Pulmonary artery endothelial cell (primary cell): Measurements from ENCODE around the gene PTPRU. TPM values are rescaled to one million over a fixed set of nuclear protein-coding genes. Genes with fewer than 3 reads are reported as not detected.

Source experiments
- DNase-seq: peaks from one replicate; pipeline ENCODE4 v3.0.0-alpha.2; 2011; ENCODE audit warnings: low read depth, low spot score
- total RNA-seq: library from RNA; depleted of rRNA; stranded (reverse); fragments of >200 nt; gene quantifications from 2 replicates; pipeline ENCODE4 v1.2.3, GENCODE V29; 2014

The PTPRU gene
- total RNA-seq, 1 donor from 2014 or later: 2.8 TPM

- no peak for DNase-seq
These were observed 95.4 kb downstream of the PTPRU start for GRCh38 chr1:29331729-29332128.

DNA sequence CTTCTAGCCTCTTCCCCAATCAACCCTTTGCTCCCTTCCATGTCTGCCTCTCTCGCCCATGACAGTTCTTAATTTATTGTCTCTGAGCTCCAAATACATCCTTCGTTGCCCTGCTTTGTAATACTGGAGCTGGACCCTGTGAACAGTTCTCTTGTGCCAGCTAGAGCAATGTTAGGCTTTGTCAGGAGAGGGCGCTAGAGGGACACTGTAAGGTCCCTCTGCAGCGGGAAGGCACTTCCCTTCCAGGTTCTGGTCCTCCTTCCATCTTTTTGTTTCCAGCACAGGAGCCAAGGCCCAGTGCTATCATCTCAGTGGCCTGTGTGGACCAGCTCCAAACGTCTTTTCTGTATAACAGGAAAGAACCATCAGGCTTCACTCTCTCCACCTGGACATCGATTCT is 95.9 kb downstream of the PTPRU start:
- DNase-seq: no peak

DNA sequence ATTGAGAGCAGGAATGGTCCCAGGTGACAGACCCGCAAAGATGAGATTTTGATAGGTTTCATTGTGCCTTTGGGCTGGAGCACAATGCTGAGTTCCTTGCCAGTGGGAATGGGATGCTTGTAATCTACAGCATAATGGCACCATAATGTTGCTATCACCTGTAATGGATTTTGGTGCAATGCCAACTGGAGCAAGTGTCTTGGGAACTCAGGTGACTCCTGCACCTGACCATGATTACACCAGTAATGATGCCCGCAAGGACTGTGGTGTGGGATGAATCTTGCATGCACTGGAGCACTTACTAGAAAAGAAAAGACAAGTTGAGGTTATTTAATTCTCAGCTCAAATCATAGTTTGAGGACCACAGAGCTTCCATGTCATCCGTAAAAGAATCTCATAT is 96.7 kb downstream of the PTPRU start:
- no peak for DNase-seq

GRCh38 chr1:29335573-29335972 is 99.3 kb downstream of the PTPRU start:
- no peak for DNase-seq

DNA sequence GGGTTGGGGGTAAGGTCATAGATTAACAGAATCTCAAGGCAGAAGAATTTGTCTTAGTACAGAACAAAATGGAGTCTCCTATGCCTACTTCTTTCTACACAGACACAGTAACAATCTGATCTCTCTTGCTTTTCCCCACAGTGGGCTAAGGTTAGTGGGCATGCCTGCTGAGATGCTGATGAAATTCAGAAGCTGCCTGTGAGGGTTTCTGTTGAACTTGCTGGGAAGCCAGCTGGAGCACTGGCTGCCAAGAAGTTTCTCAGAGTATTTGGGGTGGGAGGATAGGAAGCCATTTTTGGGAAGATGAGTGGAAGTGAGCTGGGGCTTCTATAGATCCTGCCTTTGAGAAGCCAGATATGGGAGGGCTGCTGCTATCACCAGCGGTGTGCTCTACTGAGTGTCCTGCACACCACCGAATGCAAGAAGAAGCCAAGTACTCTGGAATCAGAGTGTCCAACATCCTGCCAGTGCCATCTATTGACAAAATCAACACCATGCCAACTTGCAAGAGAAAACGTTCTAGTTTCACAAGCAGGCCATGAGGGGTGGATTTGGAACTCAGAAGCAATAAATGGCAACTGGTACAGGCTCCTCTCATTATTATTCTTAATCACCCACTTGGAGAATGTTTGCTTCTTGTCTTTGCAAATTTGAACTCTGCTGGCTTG is 102.7 kb downstream of the PTPRU start:
- no peak for DNase-seq

DNA sequence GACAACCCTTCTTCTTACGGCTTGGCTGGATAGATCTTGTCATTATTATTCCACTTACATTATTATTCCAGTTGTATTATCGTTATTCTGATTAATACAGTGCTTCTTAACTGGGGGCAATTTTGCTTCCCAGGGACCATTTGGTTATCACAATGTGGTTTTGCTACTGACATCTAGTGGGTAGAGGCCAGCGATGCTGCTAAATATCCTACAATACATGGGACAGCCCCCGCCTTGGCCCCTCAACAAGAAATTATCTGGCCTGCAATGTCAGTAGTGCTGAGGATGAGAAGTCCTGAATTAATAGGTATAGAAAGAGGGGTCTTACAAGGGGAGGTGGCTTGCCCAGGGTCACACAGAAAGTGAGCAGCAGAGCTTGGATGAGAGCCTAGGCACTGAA is 105.6 kb downstream of the PTPRU start:
- no peak for DNase-seq

- no peak for DNase-seq
These were observed 106.0 kb downstream of the PTPRU start for GRCh38 chr1:29342351-29342750.

DNA sequence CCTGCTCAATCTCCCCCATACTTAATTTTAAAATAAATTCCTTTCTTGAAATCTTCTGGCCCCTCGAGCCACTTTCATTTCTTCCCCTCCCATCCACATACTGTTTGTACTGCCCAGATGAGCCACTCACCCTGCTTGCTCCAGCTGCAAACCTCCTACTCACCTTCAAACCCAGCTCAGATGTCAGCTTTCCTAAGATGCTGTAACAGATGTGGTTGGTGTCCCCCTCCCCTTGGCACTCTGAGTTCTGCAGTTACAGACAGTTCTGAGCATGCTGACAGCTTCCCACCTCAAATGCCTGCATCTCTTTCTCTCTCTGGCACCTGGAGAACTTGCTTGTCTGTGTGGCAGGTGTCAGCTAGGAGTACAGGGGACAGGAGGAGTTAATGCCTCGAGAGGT is 106.7 kb downstream of the PTPRU start:
- DNase-seq: no peak

DNA sequence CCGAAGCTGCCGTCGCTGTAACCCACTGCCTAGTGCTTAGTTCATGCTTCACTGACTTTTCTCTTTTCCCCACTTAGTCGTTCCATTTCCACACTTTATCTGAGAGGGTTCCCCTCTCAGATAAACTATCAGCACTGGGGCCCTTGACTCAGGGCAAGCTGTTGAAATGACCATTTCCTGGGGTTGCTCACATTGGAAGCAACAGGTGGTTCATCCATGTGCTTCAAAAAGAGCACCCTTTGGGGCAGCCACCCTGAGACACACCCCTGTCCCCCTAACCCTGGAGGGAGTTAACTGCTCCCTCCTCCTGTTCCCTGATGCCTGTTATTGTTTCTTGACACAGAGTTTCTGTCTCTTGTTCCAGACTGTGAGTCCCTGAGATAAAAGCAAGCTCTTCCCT is 107.2 kb downstream of the PTPRU start:
- DNase-seq: no peak

GRCh38 chr1:29343908-29344307 is 107.6 kb downstream of the PTPRU start:
- DNase-seq: no peak

GRCh38 chr1:29344336-29344735 is 108.0 kb downstream of the PTPRU start:
- no peak for DNase-seq

GRCh38 chr1:29346576-29346975 is 110.3 kb downstream of the PTPRU start:
- no peak for DNase-seq

DNA sequence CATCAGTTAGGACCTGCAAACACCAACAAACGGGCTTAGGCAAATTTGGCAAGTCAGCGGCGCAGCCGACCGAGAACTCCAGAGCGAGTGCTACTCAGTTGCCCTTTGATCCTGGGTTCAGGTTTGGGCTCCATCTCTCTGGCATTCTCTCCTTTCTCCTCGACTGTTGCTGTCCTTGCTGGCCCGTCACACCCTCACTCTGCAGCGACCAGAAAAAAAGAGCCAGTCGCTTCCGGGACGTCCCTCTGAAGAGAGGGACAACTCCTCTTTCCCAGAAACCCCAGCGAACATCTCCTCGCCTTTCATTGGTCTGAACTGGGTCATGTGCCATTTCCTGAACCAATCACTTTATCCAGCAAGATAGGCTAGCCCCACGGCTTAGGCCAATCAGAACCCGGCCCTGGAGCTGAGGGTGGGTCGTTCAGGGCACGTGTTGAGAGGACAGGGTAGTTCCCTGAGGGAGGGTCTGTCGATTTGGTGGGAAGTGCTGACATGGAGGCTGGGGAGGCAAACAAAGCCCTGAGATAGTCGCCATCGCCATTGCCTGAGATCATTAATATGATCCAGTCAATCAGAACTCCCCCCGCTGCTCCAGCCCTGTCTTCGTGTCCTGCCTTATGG is 113.7 kb downstream of the PTPRU start:
- no peak for DNase-seq

DNA sequence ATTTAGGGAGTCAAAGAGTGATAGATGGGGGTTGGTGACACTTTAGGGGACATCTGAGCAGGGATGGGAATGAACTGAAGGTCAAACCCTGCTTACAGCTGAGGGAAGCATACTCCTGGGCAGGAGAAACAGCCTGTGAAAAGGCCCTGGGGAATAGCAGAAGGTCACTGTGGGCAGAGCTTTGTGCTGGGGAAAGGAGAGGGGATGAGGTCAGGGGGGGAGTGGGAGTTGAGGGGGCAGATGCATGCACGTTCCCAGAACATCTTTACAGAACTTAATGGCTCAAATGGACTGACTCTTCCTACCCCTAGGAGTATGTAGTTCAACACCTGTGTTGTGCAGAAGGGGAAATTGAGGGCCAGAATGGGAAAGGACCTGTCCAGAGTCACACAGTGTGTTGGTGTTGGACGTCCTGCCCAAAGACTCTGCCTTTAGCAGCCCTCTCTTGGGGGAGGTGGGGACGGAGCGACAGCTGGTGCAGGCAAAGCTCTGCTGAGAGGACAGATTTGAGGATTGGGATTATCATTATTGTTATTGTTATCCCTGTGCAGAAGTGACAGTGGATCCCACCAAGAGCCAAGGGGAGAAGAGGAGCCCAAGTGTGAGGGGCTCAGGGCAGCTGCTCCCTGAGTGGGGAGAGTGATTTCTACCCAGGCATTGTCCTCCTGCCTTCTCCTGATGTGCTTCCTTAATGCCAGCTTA is 116.5 kb downstream of the PTPRU start:
- no peak for DNase-seq

GRCh38 chr1:29354511-29355098 is 118.3 kb downstream of the PTPRU start:
- DNase-seq: no peak

DNA sequence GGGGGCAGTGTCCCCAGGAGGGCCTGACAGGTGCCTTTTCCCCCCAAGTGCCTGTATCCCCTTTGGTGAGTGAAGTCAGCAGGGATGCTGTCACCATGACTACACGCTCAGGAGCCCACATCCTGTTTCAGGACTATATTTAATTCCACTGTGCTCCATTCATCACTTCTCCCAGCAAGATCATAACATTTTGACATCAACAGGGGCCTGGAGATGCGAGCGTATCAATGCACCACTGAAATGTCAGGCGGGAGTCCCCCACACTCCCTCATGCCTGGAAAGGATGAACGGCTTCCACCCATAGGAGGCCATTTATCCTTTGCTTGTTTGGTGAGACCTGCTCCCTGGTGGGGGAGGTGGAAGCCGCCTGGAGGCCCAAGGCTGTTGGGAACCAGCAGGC is 119.1 kb downstream of the PTPRU start:
- DNase-seq: no peak

DNA sequence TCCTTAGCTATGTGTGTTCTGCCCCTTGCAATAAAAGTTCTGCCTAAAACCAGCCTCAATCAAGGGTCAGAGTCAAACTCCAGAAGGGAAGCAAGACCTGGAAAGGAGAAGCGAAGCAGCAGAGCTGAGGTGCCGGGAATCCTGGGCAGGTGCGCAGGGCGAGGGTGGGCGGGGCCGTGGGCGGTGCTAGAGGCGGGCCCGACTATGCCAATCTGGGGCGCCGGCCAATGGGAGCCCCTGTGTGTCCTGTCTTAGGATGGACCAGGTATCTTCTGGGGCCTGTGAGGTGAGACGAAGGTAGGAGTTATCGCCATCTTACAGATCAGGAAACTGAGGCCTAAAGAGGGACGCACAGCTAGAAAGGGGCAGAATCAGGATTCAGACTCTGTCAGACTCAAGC is 120.3 kb downstream of the PTPRU start:
- no peak for DNase-seq

DNA sequence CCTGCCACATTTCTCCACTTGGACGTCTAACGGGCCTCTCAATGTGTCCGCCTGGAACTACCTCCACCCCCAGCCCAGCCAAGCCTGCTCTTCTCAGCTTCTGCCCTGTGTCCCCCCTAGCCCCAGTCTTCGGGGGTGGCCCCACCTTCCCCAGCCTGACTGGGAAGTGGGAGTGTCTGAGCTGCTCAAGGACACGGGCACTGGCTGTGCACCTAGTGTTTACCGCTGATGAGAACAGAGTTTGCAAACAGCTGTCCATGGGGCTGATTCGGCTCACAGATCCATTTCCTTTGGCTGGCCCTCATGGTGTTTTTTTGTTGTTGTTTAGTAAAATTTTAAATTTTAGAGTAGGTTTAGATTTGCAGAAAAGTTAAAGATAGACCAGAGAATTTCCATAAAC is 121.1 kb downstream of the PTPRU start:
- no peak for DNase-seq

GRCh38 chr1:29358183-29358582 is 121.9 kb downstream of the PTPRU start:
- no peak for DNase-seq

- no peak for DNase-seq
These were observed 124.4 kb downstream of the PTPRU start for GRCh38 chr1:29360768-29361167.

- DNase-seq: no peak
These were observed 125.4 kb downstream of the PTPRU start for GRCh38 chr1:29361686-29362085.

DNA sequence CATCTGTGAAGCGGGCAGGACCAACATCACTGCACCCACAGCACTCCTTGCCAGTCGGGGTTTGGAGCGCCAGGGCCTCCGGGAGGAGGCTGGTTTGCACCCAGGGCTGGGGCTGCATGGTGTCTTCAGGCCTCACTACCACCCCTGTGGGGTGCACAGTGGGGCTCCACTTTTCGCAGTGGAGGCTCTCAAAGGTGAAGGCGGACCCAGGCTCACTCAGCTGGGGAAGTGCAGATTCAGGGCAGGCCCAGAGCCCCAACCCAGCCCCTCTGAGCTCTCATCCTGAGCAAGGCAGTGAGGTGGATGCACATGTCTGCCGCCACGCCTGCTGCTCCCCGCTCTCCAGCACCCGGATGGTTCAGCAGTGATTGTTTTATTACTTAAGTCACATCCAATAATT is 125.8 kb downstream of the PTPRU start:
- DNase-seq: no peak

GRCh38 chr1:29362764-29363163 is 126.4 kb downstream of the PTPRU start:
- no peak for DNase-seq
